Measurements from ENCODE around the gene CCS. TPM values are rescaled to one million over a fixed set of nuclear protein-coding genes. Genes with fewer than 3 reads are reported as not detected.
A peak's percentile ranks its signal among the peaks of the same experiment; 100 is the strongest.
"Not testable (repeated sequence)": the region's sequence is repeated elsewhere in the genome, so short reads cannot be mapped to it uniquely, and the experiment has no call there.

Gene CCS
- total RNA-seq, 1 donor from 2014 or later: 32.1 TPM

- no peak overlapping the region for H3K4me3 Mint-ChIP-seq
- DNase-seq (ENCODE audit: low spot score): no peak
- peaks cover 9% of the 10 kb centered on the region for H3K9me3 Mint-ChIP-seq
- peaks cover under 1% of the 10 kb centered on the region for H3K4me1 Mint-ChIP-seq (ENCODE audit: low read depth)
- intact Hi-C loops (cut with micrococcal nuclease): no loop called here
- peaks cover 2% of the 10 kb centered on the region for H3K27me3 Mint-ChIP-seq (ENCODE audit: insufficient read depth)
- no peak overlapping the region for H3K27ac Mint-ChIP-seq
- peaks cover 3% of the 10 kb centered on the region for H3K36me3 Mint-ChIP-seq (ENCODE audit: low read depth)
Observed at GRCh38 chr11:66586136-66586535, 6.8 kb upstream of the CCS start.

- H3K27ac Mint-ChIP-seq; H3K27me3 Mint-ChIP-seq (ENCODE audit: insufficient read depth); intact Hi-C loops (cut with micrococcal nuclease); H3K9me3 Mint-ChIP-seq; H3K4me3 Mint-ChIP-seq; H3K36me3 Mint-ChIP-seq (ENCODE audit: low read depth); DNase-seq (ENCODE audit: low spot score): not testable (repeated sequence)
- H3K4me1 Mint-ChIP-seq (ENCODE audit: low read depth): peaks cover 17% of the 10 kb centered on the region
Observed at GRCh38 chr11:66589315-66589714, 3.7 kb upstream of the CCS start.

GRCh38 chr11:66589996-66590675, 2.8 kb upstream of the CCS start:
- Mint-ChIP-seq H3K4me1 (ENCODE audit: low read depth) (peaks cover 24% of the 10 kb centered on the region), H3K27me3 (ENCODE audit: insufficient read depth) (no peaks in the 10 kb centered on the region), H3K9me3 (no peaks in the 10 kb centered on the region), H3K4me3 (no peak overlapping the region), H3K36me3 (ENCODE audit: low read depth) (peaks cover 3% of the 10 kb centered on the region), H3K27ac (no peak overlapping the region)
- intact Hi-C loops (cut with micrococcal nuclease): no loop called here
- no peak for DNase-seq (ENCODE audit: low spot score)

- Mint-ChIP-seq H3K27ac (no peak overlapping the region), H3K4me1 (ENCODE audit: low read depth) (peaks cover 30% of the 10 kb centered on the region), H3K27me3 (ENCODE audit: insufficient read depth) (no peaks in the 10 kb centered on the region), H3K4me3 (no peak overlapping the region), H3K36me3 (ENCODE audit: low read depth) (peaks cover 3% of the 10 kb centered on the region), H3K9me3 (no peaks in the 10 kb centered on the region)
- intact Hi-C loops (cut with micrococcal nuclease): no loop called here
- DNase-seq (ENCODE audit: low spot score): no peak
Observed at GRCh38 chr11:66591175-66591574, 1.8 kb upstream of the CCS start.

- Mint-ChIP-seq H3K27me3 (ENCODE audit: insufficient read depth) (no peaks in the 10 kb centered on the region), H3K9me3 (no peaks in the 10 kb centered on the region), H3K4me1 (ENCODE audit: low read depth) (peaks cover 30% of the 10 kb centered on the region), H3K27ac (peak overlapping the region; percentile 97), H3K36me3 (ENCODE audit: low read depth) (peaks cover 3% of the 10 kb centered on the region), H3K4me3 (peak overlapping the region; percentile 100)
- DNase-seq (ENCODE audit: low spot score): no peak
- intact Hi-C loops (cut with micrococcal nuclease): loop anchor here (1.0 to 2.0 kb wide), 6 partner anchors 23 to 250 kb away; partner anchors contain the start of genes ACTN3, RBM14, RBM4 and RCE1
Observed at GRCh38 chr11:66593303-66593635, 284 bp downstream of the CCS start.

- no peak for DNase-seq (ENCODE audit: low spot score)
- intact Hi-C loops (cut with micrococcal nuclease): loop anchor here (1.0 to 2.0 kb wide), 6 partner anchors 23 to 249 kb away; partner anchors contain the start of genes ACTN3, RBM14, RBM4 and RCE1
- Mint-ChIP-seq H3K4me1 (ENCODE audit: low read depth) (peaks cover 30% of the 10 kb centered on the region), H3K36me3 (ENCODE audit: low read depth) (peaks cover 3% of the 10 kb centered on the region), H3K27me3 (ENCODE audit: insufficient read depth) (no peaks in the 10 kb centered on the region), H3K4me3 (peak overlapping the region; percentile 100), H3K27ac (peak overlapping the region; percentile 97), H3K9me3 (no peaks in the 10 kb centered on the region)
Observed at GRCh38 chr11:66593650-66594049, 665 bp downstream of the CCS start.

GRCh38 chr11:66595245-66595904, 2.4 kb downstream of the CCS start:
- Mint-ChIP-seq H3K27me3 (ENCODE audit: insufficient read depth) (no peaks in the 10 kb centered on the region), H3K4me3 (peak overlapping the region; percentile 72), H3K9me3 (no peaks in the 10 kb centered on the region), H3K27ac (peak overlapping the region; percentile 68), H3K4me1 (ENCODE audit: low read depth) (peaks cover 30% of the 10 kb centered on the region), H3K36me3 (ENCODE audit: low read depth) (peaks cover 4% of the 10 kb centered on the region)
- no peak for DNase-seq (ENCODE audit: low spot score)
- intact Hi-C loops (cut with micrococcal nuclease): no loop called here

- peaks cover 13% of the 10 kb centered on the region for H3K4me1 Mint-ChIP-seq (ENCODE audit: low read depth)
- intact Hi-C loops (cut with micrococcal nuclease): no loop called here
- H3K9me3 Mint-ChIP-seq: no peaks in the 10 kb centered on the region
- H3K27ac Mint-ChIP-seq: no peak overlapping the region
- no peak for DNase-seq (ENCODE audit: low spot score)
- H3K36me3 Mint-ChIP-seq (ENCODE audit: low read depth): peaks cover 9% of the 10 kb centered on the region
- no peak overlapping the region for H3K4me3 Mint-ChIP-seq
- no peaks in the 10 kb centered on the region for H3K27me3 Mint-ChIP-seq (ENCODE audit: insufficient read depth)
Observed at GRCh38 chr11:66598993-66599392, 6.0 kb downstream of the CCS start.

- intact Hi-C loops (cut with micrococcal nuclease): no loop called here
- H3K27ac Mint-ChIP-seq: no peak overlapping the region
- H3K36me3 Mint-ChIP-seq (ENCODE audit: low read depth): peaks cover 17% of the 10 kb centered on the region
- no peaks in the 10 kb centered on the region for H3K27me3 Mint-ChIP-seq (ENCODE audit: insufficient read depth)
- DNase-seq (ENCODE audit: low spot score): no peak
- H3K9me3 Mint-ChIP-seq: no peaks in the 10 kb centered on the region
- peaks cover 6% of the 10 kb centered on the region for H3K4me1 Mint-ChIP-seq (ENCODE audit: low read depth)
- H3K4me3 Mint-ChIP-seq: no peak overlapping the region
Observed at GRCh38 chr11:66600219-66600618, 7.2 kb downstream of the CCS start.

GRCh38 chr11:66600631-66601233, 7.7 kb downstream of the CCS start:
- DNase-seq (ENCODE audit: low spot score): no peak
- Mint-ChIP-seq H3K36me3 (ENCODE audit: low read depth) (peaks cover 17% of the 10 kb centered on the region), H3K9me3 (no peaks in the 10 kb centered on the region), H3K27me3 (ENCODE audit: insufficient read depth) (no peaks in the 10 kb centered on the region), H3K27ac (no peak overlapping the region), H3K4me3 (no peak overlapping the region), H3K4me1 (ENCODE audit: low read depth) (peaks cover under 1% of the 10 kb centered on the region)
- intact Hi-C loops (cut with micrococcal nuclease): no loop called here

- Mint-ChIP-seq H3K4me3 (no peak overlapping the region), H3K27me3 (ENCODE audit: insufficient read depth) (no peaks in the 10 kb centered on the region), H3K27ac (no peak overlapping the region), H3K36me3 (ENCODE audit: low read depth) (peaks cover 17% of the 10 kb centered on the region), H3K9me3 (no peaks in the 10 kb centered on the region), H3K4me1 (ENCODE audit: low read depth) (no peaks in the 10 kb centered on the region)
- intact Hi-C loops (cut with micrococcal nuclease): no loop called here
- DNase-seq (ENCODE audit: low spot score): no peak
Observed at GRCh38 chr11:66603072-66603471, 10.1 kb downstream of the CCS start.

- no peaks in the 10 kb centered on the region for H3K4me1 Mint-ChIP-seq (ENCODE audit: low read depth)
- intact Hi-C loops (cut with micrococcal nuclease): no loop called here
- no peak for DNase-seq (ENCODE audit: low spot score)
- H3K9me3 Mint-ChIP-seq: no peaks in the 10 kb centered on the region
- H3K4me3 Mint-ChIP-seq: no peak overlapping the region
- no peak overlapping the region for H3K27ac Mint-ChIP-seq
- peaks cover 17% of the 10 kb centered on the region for H3K36me3 Mint-ChIP-seq (ENCODE audit: low read depth)
- H3K27me3 Mint-ChIP-seq (ENCODE audit: insufficient read depth): no peaks in the 10 kb centered on the region
Observed at GRCh38 chr11:66604155-66604554, 11.2 kb downstream of the CCS start.

- Mint-ChIP-seq H3K36me3 (ENCODE audit: low read depth) (peaks cover 13% of the 10 kb centered on the region), H3K4me1 (ENCODE audit: low read depth) (peaks cover 14% of the 10 kb centered on the region)
- DNase-seq (ENCODE audit: low spot score); intact Hi-C loops (cut with micrococcal nuclease); H3K9me3 Mint-ChIP-seq; H3K27ac Mint-ChIP-seq; H3K27me3 Mint-ChIP-seq (ENCODE audit: insufficient read depth); H3K4me3 Mint-ChIP-seq: not testable (repeated sequence)
Observed at GRCh38 chr11:66606608-66607007, 13.6 kb downstream of the CCS start.
